ENCODE results near the gene CTAGE6. TPM values are rescaled to one million over a fixed set of nuclear protein-coding genes. Genes with fewer than 3 reads are reported as not detected.
"Not testable (repeated sequence)": the region's sequence is repeated elsewhere in the genome, so short reads cannot be mapped to it uniquely, and the experiment has no call there.

The CTAGE6 gene
- total RNA-seq, 1 experiment from 2014 or later = not detected

DNA sequence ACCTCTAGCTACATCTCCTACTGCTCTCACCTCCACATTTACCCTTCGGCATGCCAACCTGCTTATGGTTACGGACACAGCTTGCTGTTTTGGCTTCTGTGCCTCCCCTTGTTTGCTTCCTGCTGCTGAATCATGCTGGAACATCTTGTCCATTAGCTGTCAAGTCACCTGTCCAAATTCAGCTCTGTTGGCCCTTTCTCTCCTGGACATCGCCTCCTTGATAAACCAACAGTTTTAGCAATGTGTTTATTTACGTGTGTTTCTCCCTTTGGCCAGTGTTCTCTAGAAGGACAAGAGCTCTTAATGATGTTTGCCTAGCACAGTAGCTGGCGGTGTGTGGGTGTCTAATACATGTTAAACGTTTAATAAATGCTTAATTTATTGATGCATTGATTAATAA lies 31.4 kb downstream of the CTAGE6 start:
- DNase-seq (ENCODE audit: low spot score); in situ Hi-C loops (cut with HindIII; ENCODE audit: low sequenced_read_pairs): not testable (repeated sequence)

DNA sequence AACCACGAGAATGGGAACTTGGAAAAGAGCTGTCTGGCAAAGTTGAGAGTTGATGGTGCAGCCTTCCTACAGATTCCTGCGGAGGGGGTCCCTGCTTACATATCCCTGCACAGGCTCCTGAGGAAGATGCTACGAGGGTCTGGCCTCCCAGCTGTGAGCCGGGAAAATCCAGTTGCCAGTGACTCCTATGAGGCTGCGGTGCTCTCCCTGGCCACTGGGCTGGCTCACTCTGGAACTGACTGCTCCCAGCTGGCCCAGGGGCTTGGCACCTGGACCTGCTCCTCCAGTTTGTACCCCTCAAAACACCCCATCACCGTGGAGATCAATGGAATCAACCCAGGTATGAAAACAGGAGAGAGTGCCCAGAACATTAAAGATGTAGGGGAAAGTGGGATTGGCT lies 37.2 kb downstream of the CTAGE6 start:
- DNase-seq (ENCODE audit: low spot score); in situ Hi-C loops (cut with HindIII; ENCODE audit: low sequenced_read_pairs): not testable (repeated sequence)

GRCh38 chr7:143715543-143716193 lies 41.8 kb downstream of the CTAGE6 start:
- DNase-seq (ENCODE audit: low spot score); in situ Hi-C loops (cut with HindIII; ENCODE audit: low sequenced_read_pairs): not testable (repeated sequence)

- DNase-seq (ENCODE audit: low spot score) = not testable (repeated sequence)
These were observed 42.7 kb downstream of the CTAGE6 start for GRCh38 chr7:143714581-143715454.

DNA sequence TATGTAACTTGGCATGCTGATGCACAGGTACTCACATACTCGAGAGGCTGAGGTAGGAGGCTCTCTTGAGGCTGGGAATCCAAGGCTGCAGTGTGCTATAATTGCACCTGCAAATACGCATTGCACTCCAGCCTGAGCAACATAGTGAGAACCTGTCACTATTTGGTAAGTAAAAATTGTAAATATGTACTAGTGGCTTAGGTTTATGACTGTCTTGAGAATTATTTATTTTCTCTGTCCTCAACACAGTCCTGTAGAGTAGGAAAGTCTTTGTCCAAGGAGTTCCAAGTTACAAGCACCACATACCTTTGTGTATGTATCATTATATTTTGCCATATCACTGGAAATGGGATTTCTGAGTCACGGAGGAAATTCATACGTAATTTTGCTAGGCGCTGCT lies 45.1 kb downstream of the CTAGE6 start:
- in situ Hi-C loops (cut with HindIII; ENCODE audit: low sequenced_read_pairs); DNase-seq (ENCODE audit: low spot score): not testable (repeated sequence)

More at GRCh38 chr7:143714581-143715454, 42.7 kb downstream of the CTAGE6 start:
- in situ Hi-C loops (cut with HindIII; ENCODE audit: low sequenced_read_pairs) = not testable (repeated sequence)

DNA sequence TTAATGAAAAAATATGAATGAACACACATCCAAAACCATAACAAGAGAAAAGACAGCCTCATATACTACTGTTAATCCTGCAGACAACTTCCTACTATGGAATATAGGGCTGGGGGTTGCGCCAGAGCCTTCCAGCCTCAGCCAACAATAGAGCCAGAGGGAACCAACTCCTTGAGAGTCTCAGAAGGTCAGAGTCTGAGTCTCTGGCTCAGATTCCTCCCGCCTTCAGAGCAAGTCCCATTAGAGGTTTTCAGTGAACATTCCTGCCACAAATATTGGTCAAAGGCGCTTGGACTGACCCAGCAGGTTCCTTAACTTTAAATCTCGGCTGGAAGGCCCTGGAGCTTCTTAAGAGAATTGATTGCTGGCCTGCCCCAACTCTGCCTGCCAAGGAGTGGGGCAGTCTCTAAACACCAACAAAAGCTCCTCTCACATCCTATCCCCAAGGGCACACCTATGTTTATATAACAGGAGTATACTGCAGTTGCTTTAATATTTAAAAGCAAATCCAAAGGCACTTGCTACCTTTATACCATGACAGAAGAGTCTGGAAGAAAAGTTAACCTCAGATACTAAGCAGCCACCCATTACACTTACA lies 45.7 kb downstream of the CTAGE6 start:
- DNase-seq (ENCODE audit: low spot score); in situ Hi-C loops (cut with HindIII; ENCODE audit: low sequenced_read_pairs): not testable (repeated sequence)

- in situ Hi-C loops (cut with HindIII; ENCODE audit: low sequenced_read_pairs); DNase-seq (ENCODE audit: low spot score): not testable (repeated sequence)
These were observed 47.6 kb downstream of the CTAGE6 start for GRCh38 chr7:143709895-143710294.

Other genes with a start within 250 kb of the CTAGE6 start
- gene CTAGE15, start 185.9 kb downstream of the CTAGE6 start, total RNA-seq (2014; rRNA removed; shearing (Covaris generic)) = not detected in 2 replicates
- 0.06 TPM in 1 of 2 replicates, not detected in the other for gene TCAF2, start 136.7 kb downstream of the CTAGE6 start, total RNA-seq (2014; rRNA removed; shearing (Covaris generic))
- gene TCAF1, start 144.5 kb upstream of the CTAGE6 start, total RNA-seq (2014; rRNA removed; shearing (Covaris generic)) = 32.3 and 33.7 TPM in 2 replicates
- not detected in 2 replicates for gene OR2F2, start 177.5 kb upstream of the CTAGE6 start, total RNA-seq (2014; rRNA removed; shearing (Covaris generic))
- not detected in 2 replicates for gene OR2F1, start 197.1 kb upstream of the CTAGE6 start, total RNA-seq (2014; rRNA removed; shearing (Covaris generic))
- gene OR6B1, start 242.6 kb upstream of the CTAGE6 start, total RNA-seq (2014; rRNA removed; shearing (Covaris generic)) = not detected in 2 replicates